Iris pigment epithelial cell (primary cell): ENCODE data around the gene RSBN1.
A peak's percentile ranks its signal among the peaks of the same experiment; 100 is the strongest.

ENCODE experiments used
- DNase-seq: peaks from one replicate; pipeline ENCODE4 v3.0.0-alpha.2; 2011; ENCODE audit warnings: low read depth

The RSBN1 gene

GRCh38 chr1:113812661-113813135 is 422 bp upstream of the RSBN1 start:
- DNase-seq = no peak

DNA sequence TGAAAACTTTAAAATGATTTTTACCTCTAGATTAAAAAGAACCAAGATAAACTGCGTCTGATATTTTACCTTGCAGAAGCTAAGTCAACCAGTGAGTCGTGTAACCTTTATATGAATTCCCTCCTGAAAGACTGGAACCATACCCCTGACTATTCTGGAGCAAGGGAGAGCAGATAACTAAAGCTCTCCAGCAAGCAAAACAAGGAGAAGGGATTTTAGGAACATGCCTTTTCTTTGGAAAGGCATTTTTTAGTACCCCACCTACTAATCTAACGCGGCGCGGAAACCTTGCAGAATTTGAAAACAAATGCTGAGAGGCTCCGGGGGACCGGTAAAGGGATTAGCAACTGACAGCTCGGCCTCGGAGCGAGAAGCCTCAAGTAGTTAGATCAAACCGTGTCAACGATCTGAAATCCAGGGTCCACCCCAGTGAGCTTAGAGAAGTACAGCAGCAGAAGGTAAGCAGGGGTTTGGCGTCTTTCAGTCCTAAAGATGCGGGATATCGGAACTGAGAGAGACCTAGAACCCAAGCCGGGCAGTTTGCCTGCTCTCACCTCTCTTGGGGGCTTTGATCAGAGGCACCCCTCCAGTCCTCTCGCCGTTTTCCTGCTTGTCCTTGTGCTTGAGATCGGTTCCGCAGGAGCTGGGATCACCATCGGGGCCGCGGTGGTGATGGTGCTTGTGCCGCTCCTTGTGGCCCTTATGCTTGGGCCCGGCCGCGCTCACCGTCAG is 954 bp downstream of the RSBN1 start:
- DNase-seq = peak; percentile 43

GRCh38 chr1:113809670-113810602 is 2.3 kb downstream of the RSBN1 start:
- peak; percentile 50 for DNase-seq

- DNase-seq = no peak
These were observed 3.7 kb downstream of the RSBN1 start for GRCh38 chr1:113808450-113809195.

- no peak for DNase-seq
These were observed 6.6 kb downstream of the RSBN1 start for GRCh38 chr1:113805639-113806038.

DNA sequence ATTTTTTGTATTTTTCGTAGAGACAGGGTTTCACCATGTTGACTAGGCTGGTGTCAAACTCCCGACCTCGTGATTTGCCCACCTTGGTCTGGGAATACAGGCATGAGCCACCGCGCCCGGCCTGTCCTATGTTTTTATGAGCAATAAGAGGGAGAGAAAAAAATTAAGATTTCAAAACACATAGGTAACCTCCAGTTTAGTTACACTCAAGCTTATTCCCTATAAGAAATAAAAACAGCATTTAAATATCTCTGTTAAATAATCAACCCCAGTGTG is 7.1 kb downstream of the RSBN1 start:
- DNase-seq = no peak

- peak; percentile 90 for DNase-seq
These were observed 7.6 kb downstream of the RSBN1 start for GRCh38 chr1:113804421-113805255.

DNA sequence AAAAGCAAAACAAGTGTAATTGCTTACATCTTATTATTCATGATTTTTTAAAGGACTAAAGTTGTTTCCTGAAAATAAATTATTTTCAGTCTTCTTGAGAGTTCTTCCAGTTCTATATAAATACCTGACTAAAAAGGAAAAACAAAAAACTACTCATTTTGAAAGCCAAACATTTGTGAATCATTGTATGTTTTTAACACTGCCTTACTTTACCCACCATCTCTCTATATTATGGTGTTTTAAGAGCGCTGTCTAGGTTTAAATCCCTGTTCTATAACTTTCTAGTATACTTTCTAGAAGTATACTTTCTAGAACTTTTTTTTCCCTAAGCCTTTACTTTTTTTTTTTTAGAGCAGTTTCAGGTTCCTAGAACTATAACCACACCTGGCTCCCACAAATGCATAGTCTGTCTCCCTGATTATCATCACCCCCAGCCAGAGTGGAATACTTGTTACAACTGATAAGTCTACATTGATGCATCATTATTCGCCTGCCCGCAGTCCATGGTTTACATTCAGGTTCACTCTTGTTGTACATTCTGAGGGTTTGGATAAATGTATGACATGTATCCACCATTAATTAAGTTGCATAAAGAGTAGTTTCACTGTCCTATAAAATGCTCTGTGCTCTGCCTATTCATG is 9.8 kb downstream of the RSBN1 start:
- DNase-seq = no peak

GRCh38 chr1:113800487-113800886 is 11.8 kb downstream of the RSBN1 start:
- no peak for DNase-seq

DNA sequence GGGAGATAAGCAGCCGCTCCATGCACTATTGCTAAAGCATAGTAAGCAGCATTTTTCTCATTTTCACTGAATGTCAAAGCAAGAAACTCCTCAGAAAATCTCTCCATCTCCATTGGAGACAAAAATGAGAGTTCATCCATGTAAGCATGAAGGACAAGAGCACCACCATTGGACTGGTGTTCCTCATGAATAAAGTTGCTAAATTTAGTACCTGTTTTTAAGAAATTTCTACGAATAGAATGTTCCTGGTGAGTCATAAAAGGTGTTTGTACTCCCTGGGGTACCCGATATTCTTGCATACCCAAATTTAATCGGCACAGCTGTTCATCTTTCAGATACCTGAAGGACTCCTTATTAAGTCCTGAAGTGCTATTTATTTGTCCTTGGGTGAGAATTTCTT is 14.8 kb downstream of the RSBN1 start:
- DNase-seq = no peak

DNA sequence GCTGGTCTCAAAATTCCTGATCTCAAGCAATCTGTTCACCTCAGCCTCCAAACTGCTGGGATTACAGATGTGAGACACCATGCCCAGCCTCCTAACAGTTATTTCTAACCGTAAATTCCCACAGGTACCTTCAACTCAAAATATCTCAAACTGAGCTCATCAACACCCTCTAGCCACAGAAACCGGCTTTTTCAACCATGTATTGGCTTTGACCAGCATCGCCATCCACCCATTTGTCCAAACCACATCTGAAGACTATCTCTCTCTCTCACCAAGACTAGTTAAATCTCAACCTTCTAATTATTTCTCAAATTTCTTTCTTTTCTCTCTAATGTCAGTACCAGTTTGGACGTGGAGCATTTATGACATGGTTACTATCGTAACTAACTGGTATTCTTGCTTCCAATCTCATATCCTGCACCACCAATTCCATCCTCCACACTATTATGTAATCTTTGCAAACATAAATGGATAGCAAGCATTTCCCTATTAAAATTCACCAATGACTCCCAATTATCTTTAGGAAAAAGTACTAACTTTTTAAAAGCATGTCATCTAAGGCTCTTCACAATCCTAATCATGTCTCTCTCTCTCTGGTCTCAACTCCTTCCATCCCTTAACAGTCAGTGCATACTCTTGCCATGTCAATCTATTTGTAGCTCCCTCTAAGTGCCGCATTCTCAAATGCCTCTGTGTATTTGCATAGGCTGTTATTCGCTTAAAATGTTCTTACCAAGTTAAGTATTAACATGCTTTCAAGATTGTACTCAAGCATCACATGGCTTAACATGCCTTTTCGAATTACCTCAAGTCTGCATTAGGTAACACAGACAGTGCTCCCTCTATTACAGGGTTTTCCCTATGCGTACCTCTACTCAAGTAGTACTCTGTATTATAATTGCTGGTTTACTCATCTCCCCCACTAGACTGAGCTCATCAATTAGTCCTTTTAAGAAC is 18.1 kb downstream of the RSBN1 start:
- DNase-seq = no peak

- peak; percentile 50 for DNase-seq
These were observed 19.3 kb downstream of the RSBN1 start for GRCh38 chr1:113792986-113793385.

- DNase-seq = no peak
These were observed 19.8 kb downstream of the RSBN1 start for GRCh38 chr1:113792471-113792870.

- no peak for DNase-seq
These were observed 23.5 kb downstream of the RSBN1 start for GRCh38 chr1:113788802-113789201.

- no peak for DNase-seq
These were observed 24.6 kb downstream of the RSBN1 start for GRCh38 chr1:113787663-113788062.

DNA sequence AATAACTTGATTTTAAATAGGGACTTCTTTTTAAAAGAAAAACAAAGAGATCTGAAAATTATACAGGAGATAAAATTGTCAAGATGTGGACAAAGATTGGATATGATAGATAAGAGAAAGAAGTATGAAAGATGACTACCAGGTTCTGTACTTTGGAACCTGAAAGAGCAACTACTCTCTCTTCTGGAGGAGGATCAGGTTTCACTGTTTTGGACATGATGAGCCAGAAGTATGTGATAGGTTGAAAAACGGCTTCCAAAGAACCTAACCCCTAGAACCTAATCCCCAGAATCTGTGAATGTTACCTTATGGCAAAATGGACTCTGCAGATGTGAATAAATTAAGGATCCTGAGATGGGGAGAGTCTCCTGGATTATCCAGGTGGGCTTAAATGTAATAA is 26.2 kb downstream of the RSBN1 start:
- DNase-seq = peak; percentile 65

DNA sequence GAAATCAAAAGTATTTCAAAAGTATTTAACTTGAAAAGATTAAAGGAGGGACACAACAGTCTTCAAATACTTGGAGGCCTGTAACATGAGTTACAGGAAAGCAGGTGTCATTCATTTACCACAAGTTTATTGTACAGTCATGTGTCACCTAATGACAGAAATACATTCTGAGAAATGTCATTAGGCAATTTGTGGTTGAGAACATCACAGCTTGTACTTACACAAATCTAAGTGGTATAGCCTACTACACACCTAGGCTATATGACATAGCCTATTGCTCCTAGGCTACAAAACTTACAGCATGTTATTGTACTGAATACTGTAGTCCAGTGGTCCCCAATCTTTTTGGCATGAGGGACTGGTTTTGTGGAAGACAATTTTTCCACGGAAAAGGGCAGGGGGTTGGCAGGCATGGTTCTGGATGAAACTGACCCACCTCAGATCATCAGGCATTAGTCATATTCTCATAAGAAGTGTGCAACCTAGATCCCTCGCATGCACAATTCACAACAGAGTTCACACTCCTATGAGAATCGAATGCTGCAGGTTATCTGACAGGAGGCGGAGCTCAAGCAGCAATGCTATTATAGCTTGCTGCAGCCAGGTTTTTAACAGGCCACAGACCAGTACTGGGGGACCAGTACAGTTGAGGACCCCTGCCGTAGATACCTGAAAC is 28.0 kb downstream of the RSBN1 start:
- DNase-seq = peak; percentile 14

- peak; percentile 51 for DNase-seq
These were observed 28.8 kb downstream of the RSBN1 start for GRCh38 chr1:113783254-113784103.
